AG04450 (cell line): Measurements from ENCODE around the gene ITPR1. TPM values are rescaled to one million over a fixed set of nuclear protein-coding genes. Genes with fewer than 3 reads are reported as not detected.

Experiments
- CTCF ChIA-PET: fragments of 300-600, 350-600 bp; formaldehyde crosslinking; extraction: SDS; loops from one replicate; lab custom pipeline; 2022; ENCODE audit warnings: antibody characterized with exemption, inconsistent platforms; lab: Charles Lee
- POLR2A ChIA-PET: fragments of 350-600 bp; formaldehyde crosslinking; extraction: SDS; loops from one replicate; lab custom pipeline; 2021; ENCODE audit warnings: antibody characterized with exemption, inconsistent platforms; lab: Yijun Ruan, JAX
- DNase-seq: peaks from one replicate; pipeline ENCODE4 v3.0.0-alpha.2; 2011; ENCODE audit warnings: low read depth, low spot score
- H3K27ac ChIP-seq: one replicate; pipeline ENCODE4 v1.5.1; 2012; ENCODE audit warnings: low read depth, low read length, control low read depth
- H3K27me3 ChIP-seq: one replicate; pipeline ENCODE4 v1.6.0; 2012; ENCODE audit warnings: low read length; ENCODE audit not compliant: control insufficient read depth, insufficient read depth
- H3K4me3 ChIP-seq: 2 replicates; pipeline ENCODE4 v1.5.1; 2011; ENCODE audit warnings: mild to moderate bottlenecking, low read depth, low read length, control low read depth
- H3K9me3 ChIP-seq: 2 replicates; pipeline ENCODE4 v1.5.1; 2012; ENCODE audit warnings: low read length; ENCODE audit not compliant: control insufficient read depth, insufficient read depth
- polyA plus RNA-seq: library from polyadenylated mRNA; depleted of rRNA; stranded (reverse); fragments of >200 nt; gene quantifications from 2 replicates; pipeline ENCODE4 v1.2.3, GENCODE V29; 2011
- TF ChIP-seq, protein P1 (sequence below): IDR thresholded peaks from 2 replicates; pipeline ENCODE4 v1.5.1; 2011; ENCODE audit warnings: low read depth, low read length, control low read depth, inconsistent platforms

Gene ITPR1
- polyA plus RNA-seq, 1 experiment, result 7.4 TPM

GRCh38 chr3:4574426-4574965, 81.3 kb downstream of the ITPR1 start:
- H3K27ac ChIP-seq, result no peak overlapping the region
- DNase-seq, result no peak
- POLR2A ChIA-PET, result no interaction called here
- no peaks in the 10 kb centered on the region for H3K27me3 ChIP-seq
- TF ChIP-seq, protein P1, sequence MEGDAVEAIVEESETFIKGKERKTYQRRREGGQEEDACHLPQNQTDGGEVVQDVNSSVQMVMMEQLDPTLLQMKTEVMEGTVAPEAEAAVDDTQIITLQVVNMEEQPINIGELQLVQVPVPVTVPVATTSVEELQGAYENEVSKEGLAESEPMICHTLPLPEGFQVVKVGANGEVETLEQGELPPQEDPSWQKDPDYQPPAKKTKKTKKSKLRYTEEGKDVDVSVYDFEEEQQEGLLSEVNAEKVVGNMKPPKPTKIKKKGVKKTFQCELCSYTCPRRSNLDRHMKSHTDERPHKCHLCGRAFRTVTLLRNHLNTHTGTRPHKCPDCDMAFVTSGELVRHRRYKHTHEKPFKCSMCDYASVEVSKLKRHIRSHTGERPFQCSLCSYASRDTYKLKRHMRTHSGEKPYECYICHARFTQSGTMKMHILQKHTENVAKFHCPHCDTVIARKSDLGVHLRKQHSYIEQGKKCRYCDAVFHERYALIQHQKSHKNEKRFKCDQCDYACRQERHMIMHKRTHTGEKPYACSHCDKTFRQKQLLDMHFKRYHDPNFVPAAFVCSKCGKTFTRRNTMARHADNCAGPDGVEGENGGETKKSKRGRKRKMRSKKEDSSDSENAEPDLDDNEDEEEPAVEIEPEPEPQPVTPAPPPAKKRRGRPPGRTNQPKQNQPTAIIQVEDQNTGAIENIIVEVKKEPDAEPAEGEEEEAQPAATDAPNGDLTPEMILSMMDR, result no peak
- H3K9me3 ChIP-seq, result no peaks in the 10 kb centered on the region
- CTCF ChIA-PET, result no interaction called here
- H3K4me3 ChIP-seq, result no peak overlapping the region

- no peaks in the 10 kb centered on the region for H3K27me3 ChIP-seq
- DNase-seq, result no peak
- H3K9me3 ChIP-seq, result no peaks in the 10 kb centered on the region
- no peak overlapping the region for H3K27ac ChIP-seq
- TF ChIP-seq, protein P1, result no peak
- CTCF ChIA-PET, result interaction anchor here (1.0 kb wide), 1 partner anchor 18 kb away, joined by 3 read pairs; no protein-coding TSS in a partner anchor
- POLR2A ChIA-PET, result interaction anchor here (0.7 kb wide), 1 partner anchor 56 kb away, joined by 3 read pairs; no protein-coding TSS in a partner anchor
- H3K4me3 ChIP-seq, result no peak overlapping the region
Measured at GRCh38 chr3:4575381-4575780, 82.2 kb downstream of the ITPR1 start.

GRCh38 chr3:4577721-4578120, 84.6 kb downstream of the ITPR1 start:
- no peak for DNase-seq
- POLR2A ChIA-PET, result no interaction called here
- Histone ChIP-seq H3K27me3 (no peaks in the 10 kb centered on the region), H3K9me3 (no peaks in the 10 kb centered on the region), H3K27ac (no peak overlapping the region), H3K4me3 (no peak overlapping the region)
- CTCF ChIA-PET, result interaction anchor here (0.9 to 1.0 kb wide), 2 partner anchors 56 to 227 kb away, joined by 5 to 9 read pairs; no protein-coding TSS in a partner anchor
- TF ChIP-seq, protein P1, result no peak

DNA sequence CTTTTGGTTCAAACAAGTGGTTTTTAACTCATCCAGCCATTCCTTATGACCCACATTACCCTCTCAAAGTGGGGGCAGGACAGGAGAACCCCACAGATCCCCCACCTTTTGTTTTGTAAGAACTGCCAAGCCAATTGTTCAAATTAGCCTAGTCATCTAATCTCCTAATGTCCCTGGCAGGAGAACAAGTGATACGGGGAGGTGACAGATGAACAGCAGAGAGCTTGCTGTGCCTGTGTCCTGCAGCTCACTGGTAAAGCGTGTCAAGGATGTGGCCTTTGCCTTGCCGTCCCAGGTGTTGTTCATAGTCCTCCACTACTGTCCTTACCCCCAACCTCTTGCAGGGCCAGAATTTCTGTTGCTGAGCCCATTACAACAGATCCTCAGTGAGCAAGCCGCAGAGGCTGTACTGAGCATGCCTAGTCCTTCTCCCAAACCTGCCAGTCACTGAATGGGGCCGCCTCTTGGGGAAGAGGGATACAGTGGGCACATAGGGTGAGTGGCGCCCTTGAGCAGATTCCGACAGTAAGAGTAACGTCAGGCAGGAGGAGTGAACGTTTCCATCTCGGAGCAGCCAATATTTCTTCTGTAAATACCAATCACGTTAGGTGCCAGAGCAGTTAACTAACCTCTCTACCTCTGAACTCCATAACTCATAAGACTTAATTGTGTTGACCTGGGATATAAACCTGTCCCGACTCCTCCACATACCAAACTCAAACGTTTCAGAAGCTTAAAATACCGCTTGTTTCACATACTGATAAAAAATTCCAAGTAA, 87.4 kb downstream of the ITPR1 start:
- Histone ChIP-seq H3K27ac (no peak overlapping the region), H3K9me3 (no peaks in the 10 kb centered on the region), H3K27me3 (no peaks in the 10 kb centered on the region), H3K4me3 (no peak overlapping the region)
- ChIA-PET CTCF (no interaction called here), POLR2A (no interaction called here)
- no peak for DNase-seq
- TF ChIP-seq, protein P1, result no peak

GRCh38 chr3:4581124-4581424, 87.9 kb downstream of the ITPR1 start:
- TF ChIP-seq, protein P1, result no peak
- ChIA-PET CTCF (no interaction called here), POLR2A (no interaction called here)
- DNase-seq, result no peak
- no peak overlapping the region for H3K4me3 ChIP-seq
- no peak overlapping the region for H3K27ac ChIP-seq
- no peaks in the 10 kb centered on the region for H3K27me3 ChIP-seq
- H3K9me3 ChIP-seq, result no peaks in the 10 kb centered on the region
